ENCODE results near the gene NPAS3. TPM values are rescaled to one million over a fixed set of nuclear protein-coding genes. Genes with fewer than 3 reads are reported as not detected.

NPAS3 gene
- total and polyA plus RNA-seq, 2 of the 13 experiments (the other 11 are each of a cell fraction or from before 2014, with no cell fraction given) = not detected

DNA sequence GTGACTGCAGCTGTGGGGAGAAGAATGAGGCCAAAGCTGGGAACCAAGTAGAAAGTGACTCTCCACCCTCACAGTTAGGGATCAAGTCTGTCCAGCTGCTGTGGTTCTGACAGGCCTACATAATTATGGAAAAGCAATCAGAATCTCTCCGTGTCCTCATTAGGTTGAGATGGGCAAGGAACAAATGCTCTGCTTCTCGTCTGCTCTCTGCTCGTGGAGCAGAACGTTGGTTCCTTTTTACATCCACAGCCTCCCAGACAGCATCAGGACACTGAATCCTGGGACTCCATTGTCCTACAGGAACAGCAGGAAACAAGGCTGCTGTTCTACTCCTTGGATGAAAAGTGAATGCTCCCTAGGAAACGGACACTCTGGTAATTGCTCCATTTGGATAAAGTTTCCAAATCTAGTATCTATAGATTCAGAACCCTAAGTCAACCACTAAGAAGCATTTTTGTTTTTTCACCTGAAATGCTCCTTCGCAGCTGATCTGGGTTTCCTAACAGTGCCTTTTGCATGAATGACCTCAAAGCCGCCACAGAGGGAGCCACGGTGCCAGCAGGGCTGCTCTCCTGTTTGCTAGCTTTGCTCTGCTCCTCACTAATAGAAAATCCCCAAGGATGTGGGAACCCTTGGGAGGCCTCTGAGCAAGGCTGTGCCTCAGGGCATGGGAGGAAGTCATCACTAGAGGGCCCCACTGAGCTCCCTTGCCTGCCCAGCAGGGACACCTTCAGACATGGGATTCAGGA is 910.2 kb downstream of the NPAS3 start (continued):
- peak; percentile 63; the same call in 1 of the 2 replicates for TF ChIP-seq MIER3 (CRISPR knock-in tag; IDR thresholded peaks at IDR 0.05; ENCODE audit: borderline replicate concordance)
- TF ChIP-seq CBFB (CRISPR knock-in tag; IDR thresholded peaks at IDR 0.05) = no peak
- peak; percentile 14; the same call in 1 of the 2 replicates for TF ChIP-seq RARA (CRISPR knock-in tag; IDR thresholded peaks at IDR 0.05)
- no peak for TF ChIP-seq SATB2 (CRISPR knock-in tag; IDR thresholded peaks at IDR 0.05)
- TF ChIP-seq ZNF724P (CRISPR knock-in tag; IDR thresholded peaks at IDR 0.05; ENCODE audit: borderline replicate concordance) = peak; percentile 3; the same call in 1 of the 2 replicates
- no peak for TF ChIP-seq TBL1XR1 (IDR thresholded peaks at IDR 0.05; ENCODE audit: borderline replicate concordance, low read length, partially characterized antibody)
- TF ChIP-seq RBM39 (IDR thresholded peaks at IDR 0.05; ENCODE audit: low read depth, low read length, poor library complexity, severe bottlenecking) = no peak
- TF ChIP-seq ZNF10 (CRISPR knock-in tag; IDR thresholded peaks at IDR 0.05; ENCODE audit: borderline replicate concordance, low read depth) = no peak
- no peak for TF ChIP-seq ZNF629 (CRISPR knock-in tag; conservative IDR thresholded peaks at IDR 0.05)
- TF ChIP-seq PHF8 (CRISPR knock-in tag; IDR thresholded peaks at IDR 0.05) = no peak
- TF ChIP-seq, protein P1, sequence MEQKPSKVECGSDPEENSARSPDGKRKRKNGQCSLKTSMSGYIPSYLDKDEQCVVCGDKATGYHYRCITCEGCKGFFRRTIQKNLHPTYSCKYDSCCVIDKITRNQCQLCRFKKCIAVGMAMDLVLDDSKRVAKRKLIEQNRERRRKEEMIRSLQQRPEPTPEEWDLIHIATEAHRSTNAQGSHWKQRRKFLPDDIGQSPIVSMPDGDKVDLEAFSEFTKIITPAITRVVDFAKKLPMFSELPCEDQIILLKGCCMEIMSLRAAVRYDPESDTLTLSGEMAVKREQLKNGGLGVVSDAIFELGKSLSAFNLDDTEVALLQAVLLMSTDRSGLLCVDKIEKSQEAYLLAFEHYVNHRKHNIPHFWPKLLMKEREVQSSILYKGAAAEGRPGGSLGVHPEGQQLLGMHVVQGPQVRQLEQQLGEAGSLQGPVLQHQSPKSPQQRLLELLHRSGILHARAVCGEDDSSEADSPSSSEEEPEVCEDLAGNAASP (CRISPR knock-in tag; IDR thresholded peaks at IDR 0.05; ENCODE audit: borderline replicate concordance) = 0 out of 2 replicates have a peak, but pooled peaks have one; percentile 53
- TF ChIP-seq ZNF598 (CRISPR knock-in tag; IDR thresholded peaks at IDR 0.05; ENCODE audit: borderline replicate concordance) = peak; percentile 58; the same call in 1 of the 2 replicates
- TF ChIP-seq, protein P2, sequence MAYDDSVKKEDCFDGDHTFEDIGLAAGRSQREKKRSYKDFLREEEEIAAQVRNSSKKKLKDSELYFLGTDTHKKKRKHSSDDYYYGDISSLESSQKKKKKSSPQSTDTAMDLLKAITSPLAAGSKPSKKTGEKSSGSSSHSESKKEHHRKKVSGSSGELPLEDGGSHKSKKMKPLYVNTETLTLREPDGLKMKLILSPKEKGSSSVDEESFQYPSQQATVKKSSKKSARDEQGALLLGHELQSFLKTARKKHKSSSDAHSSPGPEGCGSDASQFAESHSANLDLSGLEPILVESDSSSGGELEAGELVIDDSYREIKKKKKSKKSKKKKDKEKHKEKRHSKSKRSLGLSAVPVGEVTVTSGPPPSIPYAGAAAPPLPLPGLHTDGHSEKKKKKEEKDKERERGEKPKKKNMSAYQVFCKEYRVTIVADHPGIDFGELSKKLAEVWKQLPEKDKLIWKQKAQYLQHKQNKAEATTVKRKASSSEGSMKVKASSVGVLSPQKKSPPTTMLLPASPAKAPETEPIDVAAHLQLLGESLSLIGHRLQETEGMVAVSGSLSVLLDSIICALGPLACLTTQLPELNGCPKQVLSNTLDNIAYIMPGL (CRISPR knock-in tag; IDR thresholded peaks at IDR 0.05; ENCODE audit: borderline replicate concordance in 1 of 2, low read depth in 1 of 2) = peak in 1 of 2 experiments; percentile 89; a peak in 2 of 4 replicates
- no peak for TF ChIP-seq MED8 (CRISPR knock-in tag; IDR thresholded peaks at IDR 0.05; ENCODE audit: insufficient replicate concordance)
- peak; percentile 69; the same call in 1 of the 2 replicates for TF ChIP-seq ZNF350 (CRISPR knock-in tag; IDR thresholded peaks at IDR 0.05; ENCODE audit: borderline replicate concordance, low read depth)
- no peak for TF ChIP-seq ZNF879 (CRISPR knock-in tag; IDR thresholded peaks at IDR 0.05)
- TF ChIP-seq, protein P3, sequence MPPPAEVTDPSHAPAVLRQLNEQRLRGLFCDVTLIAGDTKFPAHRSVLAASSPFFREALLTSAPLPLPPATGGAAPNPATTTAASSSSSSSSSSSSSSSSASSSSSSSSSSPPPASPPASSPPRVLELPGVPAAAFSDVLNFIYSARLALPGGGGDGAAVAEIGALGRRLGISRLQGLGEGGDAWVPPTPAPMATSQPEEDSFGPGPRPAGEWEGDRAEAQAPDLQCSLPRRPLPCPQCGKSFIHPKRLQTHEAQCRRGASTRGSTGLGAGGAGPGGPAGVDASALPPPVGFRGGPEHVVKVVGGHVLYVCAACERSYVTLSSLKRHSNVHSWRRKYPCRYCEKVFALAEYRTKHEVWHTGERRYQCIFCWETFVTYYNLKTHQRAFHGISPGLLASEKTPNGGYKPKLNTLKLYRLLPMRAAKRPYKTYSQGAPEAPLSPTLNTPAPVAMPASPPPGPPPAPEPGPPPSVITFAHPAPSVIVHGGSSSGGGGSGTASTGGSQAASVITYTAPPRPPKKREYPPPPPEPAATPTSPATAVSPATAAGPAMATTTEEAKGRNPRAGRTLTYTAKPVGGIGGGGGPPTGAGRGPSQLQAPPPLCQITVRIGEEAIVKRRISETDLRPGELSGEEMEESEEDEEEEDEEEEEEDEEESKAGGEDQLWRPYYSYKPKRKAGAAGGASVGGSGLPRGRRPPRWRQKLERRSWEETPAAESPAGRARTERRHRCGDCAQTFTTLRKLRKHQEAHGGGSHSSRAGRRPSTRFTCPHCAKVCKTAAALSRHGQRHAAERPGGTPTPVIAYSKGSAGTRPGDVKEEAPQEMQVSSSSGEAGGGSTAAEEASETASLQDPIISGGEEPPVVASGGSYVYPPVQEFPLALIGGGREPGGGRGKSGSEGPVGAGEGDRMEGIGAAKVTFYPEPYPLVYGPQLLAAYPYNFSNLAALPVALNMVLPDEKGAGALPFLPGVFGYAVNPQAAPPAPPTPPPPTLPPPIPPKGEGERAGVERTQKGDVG (CRISPR knock-in tag; IDR thresholded peaks at IDR 0.05; ENCODE audit: borderline replicate concordance) = no peak; the same call in 1 of the 2 replicates
- TF ChIP-seq, protein P4, sequence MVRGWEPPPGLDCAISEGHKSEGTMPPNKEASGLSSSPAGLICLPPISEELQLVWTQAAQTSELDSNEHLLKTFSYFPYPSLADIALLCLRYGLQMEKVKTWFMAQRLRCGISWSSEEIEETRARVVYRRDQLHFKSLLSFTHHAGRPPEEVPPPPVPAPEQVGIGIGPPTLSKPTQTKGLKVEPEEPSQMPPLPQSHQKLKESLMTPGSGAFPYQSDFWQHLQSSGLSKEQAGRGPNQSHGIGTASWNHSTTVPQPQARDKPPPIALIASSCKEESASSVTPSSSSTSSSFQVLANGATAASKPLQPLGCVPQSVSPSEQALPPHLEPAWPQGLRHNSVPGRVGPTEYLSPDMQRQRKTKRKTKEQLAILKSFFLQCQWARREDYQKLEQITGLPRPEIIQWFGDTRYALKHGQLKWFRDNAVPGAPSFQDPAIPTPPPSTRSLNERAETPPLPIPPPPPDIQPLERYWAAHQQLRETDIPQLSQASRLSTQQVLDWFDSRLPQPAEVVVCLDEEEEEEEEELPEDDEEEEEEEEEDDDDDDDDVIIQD (CRISPR knock-in tag; IDR thresholded peaks at IDR 0.05; ENCODE audit: low read depth) = peak; percentile 79; the same call in 1 of the 2 replicates
- TF ChIP-seq SP140L (CRISPR knock-in tag; IDR thresholded peaks at IDR 0.05; ENCODE audit: borderline replicate concordance) = no peak

All from HepG2 (cell line).